Prostate gland (tissue), 2 donors: Measurements from ENCODE around the gene SVEP1.

Experiments used
- POLR2A ChIP-seq: fragments of 450-650 bp; IDR thresholded peaks from one replicate; pipeline ENCODE4 v1.6.1; 2016; ENCODE audit warnings: antibody characterized with exemption, mild to moderate bottlenecking
- POLR2AphosphoS5 ChIP-seq: sonication (generic); formaldehyde crosslinking; IDR thresholded peaks from one replicate; pipeline ENCODE4 v1.6.1; 2017; ENCODE audit warnings: antibody characterized with exemption
- TF ChIP-seq, protein P1 (sequence below), 4 experiments: fragments of 200-600 bp in 2 of 4; fragments of 450-650 bp in 2 of 4; sonication (generic) in 2 of 4; IDR thresholded peaks; 1 replicate in 3 of 4; 2 replicates in 1 of 4; pipeline ENCODE4 v1.5.1; 2016 to 2019; ENCODE audit warnings: antibody characterized with exemption in 4 of 4, mild to moderate bottlenecking in 2 of 4, moderate library complexity in 2 of 4

GRCh38 chr9:110364451-110364850 is 215.1 kb downstream of the SVEP1 start:
- TF ChIP-seq POLR2A (no peak), POLR2AphosphoS5 (no peak)
- TF ChIP-seq, protein P1, sequence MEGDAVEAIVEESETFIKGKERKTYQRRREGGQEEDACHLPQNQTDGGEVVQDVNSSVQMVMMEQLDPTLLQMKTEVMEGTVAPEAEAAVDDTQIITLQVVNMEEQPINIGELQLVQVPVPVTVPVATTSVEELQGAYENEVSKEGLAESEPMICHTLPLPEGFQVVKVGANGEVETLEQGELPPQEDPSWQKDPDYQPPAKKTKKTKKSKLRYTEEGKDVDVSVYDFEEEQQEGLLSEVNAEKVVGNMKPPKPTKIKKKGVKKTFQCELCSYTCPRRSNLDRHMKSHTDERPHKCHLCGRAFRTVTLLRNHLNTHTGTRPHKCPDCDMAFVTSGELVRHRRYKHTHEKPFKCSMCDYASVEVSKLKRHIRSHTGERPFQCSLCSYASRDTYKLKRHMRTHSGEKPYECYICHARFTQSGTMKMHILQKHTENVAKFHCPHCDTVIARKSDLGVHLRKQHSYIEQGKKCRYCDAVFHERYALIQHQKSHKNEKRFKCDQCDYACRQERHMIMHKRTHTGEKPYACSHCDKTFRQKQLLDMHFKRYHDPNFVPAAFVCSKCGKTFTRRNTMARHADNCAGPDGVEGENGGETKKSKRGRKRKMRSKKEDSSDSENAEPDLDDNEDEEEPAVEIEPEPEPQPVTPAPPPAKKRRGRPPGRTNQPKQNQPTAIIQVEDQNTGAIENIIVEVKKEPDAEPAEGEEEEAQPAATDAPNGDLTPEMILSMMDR (IDR thresholded peaks at IDR 0.05), result no peak
